Measurements from ENCODE around the gene PSG11.
"Not testable (repeated sequence)": the region's sequence is repeated elsewhere in the genome, so short reads cannot be mapped to it uniquely, and the experiment has no call there.

PSG11 gene

DNA sequence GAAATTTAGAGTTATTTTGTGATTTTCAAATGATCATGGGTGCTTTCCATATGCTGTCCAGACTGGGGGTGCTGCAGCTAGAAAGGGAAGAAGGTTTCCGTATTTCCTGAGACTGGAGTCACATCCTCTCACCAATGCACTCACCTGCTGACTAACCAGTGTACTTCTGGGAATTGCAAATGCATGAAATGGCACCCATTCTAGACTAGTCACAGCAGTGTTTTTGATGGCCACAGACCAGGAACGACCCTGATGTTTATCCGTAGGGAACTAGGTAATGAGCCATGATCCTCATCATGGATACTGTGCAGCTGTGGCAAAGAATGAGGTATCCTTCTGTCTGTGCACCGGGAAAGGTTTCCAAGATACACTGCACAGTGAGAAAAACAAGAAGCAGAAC lies 37.1 kb downstream of the PSG11 start:
- in situ Hi-C loops (cut with MboI; ENCODE audit: low sequenced_read_pairs), result not testable (repeated sequence)

DNA sequence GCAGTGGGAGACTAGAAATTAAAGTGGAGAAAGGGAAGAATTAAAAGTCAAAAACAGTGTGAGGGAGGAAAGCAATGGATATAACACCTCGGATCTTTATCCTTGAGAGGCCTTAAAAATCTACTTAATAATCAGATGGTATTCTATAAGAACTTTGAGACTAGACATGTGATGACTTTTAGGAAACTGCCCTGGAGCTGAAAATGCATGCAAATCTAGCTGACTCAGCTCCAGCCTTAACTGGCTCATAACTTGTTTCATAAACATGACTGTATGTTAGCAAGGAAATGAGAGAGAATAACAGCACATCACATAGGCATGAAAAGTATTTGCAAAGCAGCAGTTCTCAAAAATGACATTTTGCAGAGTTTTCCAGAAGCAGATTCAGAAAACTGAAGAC lies 38.1 kb downstream of the PSG11 start:
- in situ Hi-C loops (cut with MboI; ENCODE audit: low sequenced_read_pairs), result not testable (repeated sequence)

DNA sequence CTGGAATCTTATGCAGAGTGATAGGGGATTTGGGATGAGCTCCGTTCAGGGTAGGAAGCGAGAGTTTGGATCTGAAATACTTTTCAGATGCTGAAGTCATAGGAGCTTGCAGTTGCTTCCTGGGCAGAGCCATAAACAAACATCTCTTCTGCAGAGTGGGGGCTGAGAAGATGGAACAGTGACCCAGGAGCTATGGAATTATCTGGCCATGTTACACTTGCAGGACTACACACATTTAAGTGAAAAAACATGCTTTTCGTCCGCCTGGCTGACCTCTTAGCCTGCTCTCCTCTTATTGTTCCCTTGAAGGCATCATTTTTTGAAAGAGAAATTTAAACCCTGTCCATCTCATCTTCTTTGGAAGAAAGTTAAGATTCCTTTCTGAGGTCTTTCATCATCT lies 40.7 kb downstream of the PSG11 start:
- in situ Hi-C loops (cut with MboI; ENCODE audit: low sequenced_read_pairs), result no loop called here

DNA sequence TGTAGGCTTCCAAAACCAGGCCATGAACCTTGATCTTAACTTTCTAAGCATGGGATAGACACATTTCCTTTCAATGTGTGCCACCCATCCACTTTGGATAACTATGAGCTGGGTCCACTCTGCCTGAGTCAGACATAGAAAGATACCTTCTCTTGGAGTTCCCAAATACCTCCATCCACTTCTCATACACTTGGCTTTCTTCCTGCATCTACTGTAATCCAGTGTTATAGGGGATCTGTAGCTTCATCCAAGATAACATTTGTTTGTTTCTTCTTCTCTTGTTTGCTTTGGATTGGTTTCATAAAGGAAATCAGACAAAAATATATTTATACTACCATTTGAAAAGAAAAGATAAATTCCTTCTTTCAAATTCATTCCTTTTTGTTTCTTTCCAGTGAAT lies 44.2 kb downstream of the PSG11 start:
- in situ Hi-C loops (cut with MboI; ENCODE audit: low sequenced_read_pairs), result not testable (repeated sequence)

DNA sequence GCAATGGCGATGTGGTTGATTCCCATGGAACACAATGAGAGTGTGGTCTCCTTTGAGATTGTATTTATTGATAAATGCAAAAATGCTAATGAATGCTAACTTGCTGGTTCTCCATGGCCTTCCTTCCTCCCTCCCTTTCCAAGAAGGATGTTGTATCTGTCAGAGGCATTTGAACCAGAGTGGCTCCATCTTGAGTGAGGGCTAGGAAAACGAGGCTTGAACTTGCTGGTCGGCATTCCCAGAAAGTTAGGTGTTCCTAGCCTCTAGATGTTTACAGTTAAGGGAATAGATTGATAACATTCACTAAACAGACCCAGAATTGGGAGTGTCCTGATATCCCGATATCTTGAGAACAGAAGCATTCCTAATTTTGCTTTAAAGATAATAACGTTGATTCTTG lies 54.8 kb downstream of the PSG11 start:
- in situ Hi-C loops (cut with MboI; ENCODE audit: low sequenced_read_pairs), result not testable (repeated sequence)

DNA sequence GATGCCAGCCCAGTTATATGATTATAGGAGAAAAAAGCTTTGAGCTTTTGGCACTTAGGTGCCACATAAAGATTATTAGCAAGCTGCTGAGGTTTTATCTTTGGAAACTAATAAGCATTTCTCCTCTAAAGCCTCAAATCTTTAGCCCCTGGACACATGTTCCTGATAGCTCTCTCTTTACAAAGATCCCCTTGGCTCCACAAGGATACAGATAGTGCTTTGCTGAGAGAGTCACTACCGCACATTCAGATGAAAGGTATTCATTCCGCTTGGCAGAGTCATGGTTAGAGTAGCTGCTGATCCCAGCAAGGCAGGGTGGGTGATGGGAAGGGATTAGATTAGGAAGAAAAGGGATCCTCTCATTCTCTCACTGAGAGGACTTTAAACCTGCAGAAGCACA lies 61.1 kb downstream of the PSG11 start:
- in situ Hi-C loops (cut with MboI; ENCODE audit: low sequenced_read_pairs), result no loop called here

DNA sequence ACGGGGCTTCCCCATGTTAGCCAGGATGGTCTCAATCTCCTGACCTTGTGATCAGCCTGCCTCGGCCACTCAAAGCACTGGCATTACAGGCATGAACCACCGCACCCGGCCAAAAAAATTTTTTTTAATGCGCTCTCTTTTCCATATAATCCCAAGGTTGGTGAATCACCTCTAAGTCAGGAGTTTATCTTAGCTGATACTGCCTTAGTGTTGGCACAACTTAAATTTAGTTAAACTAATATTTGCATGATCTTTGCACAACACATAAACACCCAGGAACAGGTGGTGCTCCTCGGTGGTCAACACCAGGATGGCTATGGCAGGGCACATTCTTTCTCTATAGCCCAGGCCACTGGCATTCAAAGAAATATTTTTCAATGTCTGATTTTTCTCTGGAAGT lies 65.2 kb downstream of the PSG11 start:
- in situ Hi-C loops (cut with MboI; ENCODE audit: low sequenced_read_pairs), result no loop called here
